ENCODE data around the gene HSPA12B. TPM values are rescaled to one million over a fixed set of nuclear protein-coding genes. Genes with fewer than 3 reads are reported as not detected.

HSPA12B gene
- total RNA-seq, 2 donors from 2014 or later = 3.9 to 9.4 TPM

- intact Hi-C loops (cut with DNase I) = no loop called here
- WGBS = 75% methylated on average over 16 of the region's 18 CpGs
- H3K36me3 ChIP-seq = no peaks in the 10 kb centered on the region
Observed at GRCh38 chr20:3697588-3698305, 34.7 kb upstream of the HSPA12B start.

GRCh38 chr20:3698591-3699001, 33.9 kb upstream of the HSPA12B start:
- no peak for DNase-seq (ENCODE audit: low spot score)
- no peaks in the 10 kb centered on the region for H3K27me3 ChIP-seq (replicated peaks; ENCODE audit: insufficient read depth)
- no peak overlapping the region for H3K27ac ChIP-seq
- TF ChIP-seq POLR2AphosphoS5 (IDR thresholded peaks at IDR 0.05) (no peak), CTCF (IDR thresholded peaks at IDR 0.05) (no peak)
- no peaks in the 10 kb centered on the region for H3K9me3 ChIP-seq
- no peak overlapping the region for H3K4me3 ChIP-seq
- intact Hi-C loops (cut with DNase I) = no loop called here
- WGBS = 80% methylated on average over 6 of the region's 6 CpGs
- H3K4me1 ChIP-seq (replicated peaks) = no peaks in the 10 kb centered on the region
- H3K36me3 ChIP-seq = no peaks in the 10 kb centered on the region

More at GRCh38 chr20:3697588-3698305, 34.7 kb upstream of the HSPA12B start:
- TF ChIP-seq POLR2A (IDR thresholded peaks at IDR 0.05) (no peak), CTCF (IDR thresholded peaks at IDR 0.05) (no peak), POLR2AphosphoS5 (IDR thresholded peaks at IDR 0.05) (no peak)
- H3K27ac ChIP-seq = no peak overlapping the region
- no peak for DNase-seq (ENCODE audit: low spot score)
- H3K27me3 ChIP-seq (replicated peaks; ENCODE audit: insufficient read depth) = no peaks in the 10 kb centered on the region
- H3K9me3 ChIP-seq = no peaks in the 10 kb centered on the region
- no peak overlapping the region for H3K4me3 ChIP-seq
- H3K4me1 ChIP-seq (replicated peaks) = no peaks in the 10 kb centered on the region

GRCh38 chr20:3699037-3699436, 33.4 kb upstream of the HSPA12B start:
- intact Hi-C loops (cut with DNase I) = no loop called here
- H3K36me3 ChIP-seq = no peaks in the 10 kb centered on the region
- H3K4me3 ChIP-seq = no peak overlapping the region
- no peak overlapping the region for H3K27ac ChIP-seq
- no peaks in the 10 kb centered on the region for H3K4me1 ChIP-seq (replicated peaks)
- no peaks in the 10 kb centered on the region for H3K27me3 ChIP-seq (replicated peaks; ENCODE audit: insufficient read depth)
- TF ChIP-seq CTCF (IDR thresholded peaks at IDR 0.05) (no peak), POLR2AphosphoS5 (IDR thresholded peaks at IDR 0.05) (no peak)
- no peak for DNase-seq (ENCODE audit: low spot score)
- H3K9me3 ChIP-seq = no peaks in the 10 kb centered on the region
- WGBS = 87% methylated on average over 16 of the region's 16 CpGs

GRCh38 chr20:3701061-3701998, 31.2 kb upstream of the HSPA12B start:
- intact Hi-C loops (cut with DNase I) = no loop called here
- no peaks in the 10 kb centered on the region for H3K27me3 ChIP-seq (replicated peaks; ENCODE audit: insufficient read depth)
- 81% methylated on average over 13 of the region's 13 CpGs for WGBS
- TF ChIP-seq CTCF (IDR thresholded peaks at IDR 0.05) (no peak), POLR2AphosphoS5 (IDR thresholded peaks at IDR 0.05) (no peak), POLR2A (IDR thresholded peaks at IDR 0.05) (no peak)
- H3K4me3 ChIP-seq = no peak overlapping the region
- no peaks in the 10 kb centered on the region for H3K36me3 ChIP-seq
- no peak for DNase-seq (ENCODE audit: low spot score)
- no peaks in the 10 kb centered on the region for H3K9me3 ChIP-seq
- no peaks in the 10 kb centered on the region for H3K4me1 ChIP-seq (replicated peaks)
- H3K27ac ChIP-seq = no peak overlapping the region

All from prostate gland (tissue), 2 donors.